Inflammatory macrophage treated with lipopolysaccharide for 4 hours (primary cell): Measurements from ENCODE around the gene INPP5J.
"Not testable (repeated sequence)": the region's sequence is repeated elsewhere in the genome, so short reads cannot be mapped to it uniquely, and the experiment has no call there.

Experiments used
- DNase-seq: peaks from one replicate; pipeline ENCODE4 v3.0.0-alpha.2; 2020

The INPP5J gene

GRCh38 chr22:31103111-31103510 is 19.7 kb upstream of the INPP5J start:
- DNase-seq: no peak

GRCh38 chr22:31103899-31104694 is 18.7 kb upstream of the INPP5J start:
- DNase-seq: no peak

GRCh38 chr22:31104869-31105268 is 17.9 kb upstream of the INPP5J start:
- DNase-seq: no peak

DNA sequence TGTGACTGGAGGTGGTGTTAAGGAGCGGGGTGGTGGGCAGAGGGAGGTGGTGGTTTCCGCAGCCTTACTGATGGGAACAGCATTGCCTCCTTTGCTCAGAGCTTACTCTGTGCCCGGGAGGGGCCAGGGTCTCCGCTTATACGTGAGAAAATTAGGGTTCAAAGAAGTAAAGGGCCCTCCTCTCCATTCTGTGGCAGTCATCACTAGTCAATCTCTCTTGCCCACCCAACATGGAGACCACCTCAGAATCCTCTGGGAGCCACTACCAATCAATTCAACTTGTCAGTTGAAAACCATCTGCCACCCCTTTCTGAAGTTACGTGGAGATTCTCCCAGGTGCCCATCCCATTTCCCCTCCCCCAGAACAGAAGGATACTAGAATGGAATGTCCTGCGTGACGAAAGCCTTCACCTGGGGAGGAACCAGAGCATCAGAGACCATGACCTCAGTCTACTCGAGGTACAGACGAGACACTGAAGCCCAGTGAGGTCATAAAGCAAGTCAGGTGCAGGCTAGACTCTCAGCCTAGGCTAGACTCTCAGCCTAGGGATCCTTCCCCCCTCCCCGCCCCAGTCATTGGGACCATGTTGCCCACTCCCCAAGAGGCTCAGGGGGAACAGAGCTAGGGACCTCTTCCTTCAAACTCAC is 17.4 kb upstream of the INPP5J start:
- DNase-seq: no peak

DNA sequence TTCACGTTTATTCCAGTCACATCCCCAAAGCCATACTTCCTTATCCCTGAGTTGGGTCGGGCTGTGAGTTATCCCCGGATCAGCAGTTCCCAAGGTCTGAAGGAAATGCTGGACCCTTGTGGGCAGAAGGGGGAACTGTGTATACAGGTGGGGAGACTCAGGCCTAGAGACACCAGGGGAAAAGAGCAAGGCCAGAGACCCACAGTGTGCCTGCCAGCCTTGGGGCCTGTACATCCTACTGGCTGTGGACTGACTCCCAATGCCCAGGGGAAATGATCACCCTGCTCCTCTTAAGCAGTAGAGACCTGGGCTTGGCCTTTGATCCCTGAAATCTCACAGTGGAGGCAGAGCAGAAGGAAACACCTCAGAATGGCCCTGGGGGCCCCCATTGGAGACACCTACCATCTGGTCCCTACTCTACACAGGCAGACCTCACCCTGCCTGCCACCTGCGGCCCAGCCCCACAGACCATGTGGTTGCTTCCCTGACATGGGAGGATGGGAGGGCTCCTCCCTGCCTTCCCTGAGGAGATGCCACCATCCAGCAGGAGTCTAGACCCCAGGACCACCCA is 16.7 kb upstream of the INPP5J start:
- no peak for DNase-seq

GRCh38 chr22:31106731-31107177 is 16.0 kb upstream of the INPP5J start:
- no peak for DNase-seq

DNA sequence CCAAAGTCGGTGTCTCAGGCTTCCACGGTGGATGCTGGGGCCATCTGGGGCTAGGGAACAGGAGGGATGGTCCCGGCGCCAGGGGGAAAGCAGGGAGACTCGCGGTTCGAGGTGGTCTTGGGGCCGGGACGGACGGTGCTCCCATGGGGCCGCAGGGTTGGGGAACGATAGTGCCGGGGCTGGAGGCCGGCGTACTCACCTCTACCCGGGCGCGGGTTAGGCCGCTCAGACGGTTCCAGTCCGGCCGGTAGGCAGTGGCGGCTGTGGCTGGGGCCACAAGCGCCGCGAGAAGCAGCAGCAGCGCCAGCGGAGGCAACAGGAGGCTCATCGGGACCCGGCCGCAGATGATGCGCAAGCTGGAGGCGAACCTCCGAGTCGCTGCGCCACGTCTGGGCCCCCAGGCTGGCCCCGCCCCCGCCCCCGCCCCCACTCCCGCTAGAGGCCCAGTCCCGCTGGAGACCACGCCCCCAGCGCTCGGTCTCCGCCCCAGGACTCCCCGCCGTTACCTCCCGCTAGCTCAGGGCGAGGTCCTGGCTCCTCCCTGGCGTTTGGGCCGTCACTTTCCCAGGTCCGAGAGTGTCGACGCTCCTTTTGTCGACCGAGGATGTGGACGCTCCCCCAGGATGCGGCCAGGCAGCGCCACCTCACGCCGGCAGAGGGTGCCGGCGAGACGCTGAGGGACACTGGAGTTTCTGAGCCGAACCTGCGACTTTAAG is 15.4 kb upstream of the INPP5J start, which contains the start of gene SELENOM:
TSS of gene SELENOM (minus strand) at position 391 of the 716 bp plus-strand sequence. CDS start at position 328, 63 bp downstream.
- peak; percentile 96 for DNase-seq

DNA sequence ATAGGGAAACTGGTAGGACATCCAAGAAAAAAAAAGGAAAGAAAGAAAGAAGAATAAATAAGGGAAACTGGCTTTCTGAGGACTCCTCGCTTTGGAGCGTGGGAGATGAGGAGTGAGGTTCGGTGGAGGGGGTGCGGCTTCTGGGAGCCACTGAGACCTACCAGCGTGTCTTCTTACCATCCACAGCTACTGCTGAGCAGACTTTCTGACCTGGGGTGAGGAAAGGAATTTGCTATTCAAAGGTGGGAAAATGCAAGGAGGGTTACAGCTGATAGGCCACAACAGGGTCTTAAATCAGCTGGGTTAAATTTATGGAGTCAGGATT is 14.9 kb upstream of the INPP5J start:
- DNase-seq: no peak

DNA sequence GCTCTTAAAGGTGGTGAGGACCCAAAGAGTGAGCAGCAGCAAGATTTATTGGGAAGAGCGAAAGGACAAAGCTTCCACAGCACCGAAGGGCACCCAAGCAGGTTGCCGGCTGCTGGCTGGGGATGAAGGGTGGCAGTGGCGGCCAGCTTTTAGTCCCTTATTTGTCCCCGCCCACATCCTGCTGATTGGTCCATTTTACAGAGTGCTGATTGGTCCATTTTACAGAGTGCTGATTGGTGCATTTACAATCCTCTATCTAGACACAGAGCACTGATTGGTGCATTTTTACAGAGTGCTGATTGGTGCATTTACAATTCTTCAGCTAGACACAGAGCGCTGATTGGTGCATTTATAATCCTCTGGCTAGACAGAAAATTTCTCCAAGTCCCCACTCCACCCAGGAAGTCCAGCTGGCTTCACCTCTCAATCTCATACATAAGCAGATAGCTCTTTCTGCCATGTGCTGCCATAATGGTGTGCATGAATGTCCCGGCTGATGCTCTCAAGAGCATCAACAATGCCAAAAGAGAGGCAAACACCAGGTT is 10.1 kb upstream of the INPP5J start:
- DNase-seq: not testable (repeated sequence)

DNA sequence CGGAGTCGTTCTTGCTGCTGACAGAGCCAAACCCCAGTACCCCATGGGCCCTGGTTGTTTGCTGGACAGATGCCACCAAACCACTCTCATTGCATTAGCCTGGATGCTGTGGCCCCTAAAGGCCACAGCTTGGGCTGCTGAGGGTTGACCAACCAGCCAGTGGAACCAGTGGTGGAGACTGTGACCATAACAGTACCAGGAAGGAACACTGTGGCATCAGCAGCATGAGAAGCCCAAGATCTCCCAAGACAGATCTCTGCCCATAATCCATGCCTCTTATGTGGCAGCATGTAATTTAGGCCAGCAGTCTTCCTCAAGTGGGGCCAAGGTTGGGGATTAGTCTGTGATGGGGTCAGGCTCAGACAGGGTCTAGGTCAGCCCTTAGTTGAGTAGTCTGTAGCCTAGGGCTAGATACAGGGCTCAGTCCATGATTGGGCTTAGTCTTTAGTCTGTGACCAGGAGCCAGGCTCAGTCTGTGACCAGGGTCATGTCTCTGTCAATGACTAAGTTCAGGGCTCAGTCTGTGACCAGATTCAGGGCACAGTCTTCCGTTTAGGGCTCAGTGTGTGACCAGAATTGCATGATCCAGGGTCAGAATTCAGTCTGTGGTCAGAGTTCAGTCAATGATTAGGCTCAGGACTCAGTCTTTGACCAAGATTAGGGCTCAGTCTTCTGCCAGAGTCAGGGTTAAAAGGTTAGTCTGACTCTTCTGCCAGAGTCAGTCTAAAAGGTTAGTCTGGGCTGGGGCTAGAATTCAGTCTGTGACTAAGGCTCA is 4.5 kb upstream of the INPP5J start:
- no peak for DNase-seq

DNA sequence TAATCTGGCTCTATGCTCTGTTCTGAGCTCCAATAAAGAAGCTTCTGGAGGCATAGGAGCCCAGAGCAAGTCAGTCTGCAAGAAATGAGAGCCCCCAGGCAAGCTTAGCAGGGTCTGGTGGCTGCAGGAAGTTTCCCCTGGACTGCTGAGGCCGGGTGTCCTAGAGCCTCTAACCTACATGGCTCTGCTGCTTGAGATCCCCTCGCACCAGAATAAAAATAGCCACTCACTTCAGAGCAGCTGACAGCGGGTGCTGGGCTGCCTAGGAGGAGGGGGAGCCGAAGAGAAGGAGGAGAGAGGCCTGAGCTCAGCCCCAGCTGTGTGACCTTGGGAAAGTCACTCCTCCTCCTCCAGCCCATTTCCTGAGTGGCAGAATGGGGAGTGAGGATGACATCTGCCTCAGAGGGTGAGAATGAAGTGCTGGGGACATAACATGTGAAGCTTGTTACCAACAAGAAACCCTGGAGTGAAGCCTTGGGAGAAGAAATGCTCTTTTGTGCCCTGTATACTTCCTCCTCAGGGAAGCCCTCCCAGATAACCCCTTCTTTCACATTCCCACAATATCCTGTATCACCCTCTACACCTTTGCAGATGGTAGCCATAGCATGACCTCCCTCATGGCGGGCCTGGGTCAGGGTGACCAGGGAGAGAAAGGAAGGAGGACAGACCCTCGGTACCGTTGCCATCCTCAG is 3.6 kb upstream of the INPP5J start:
- no peak for DNase-seq

DNA sequence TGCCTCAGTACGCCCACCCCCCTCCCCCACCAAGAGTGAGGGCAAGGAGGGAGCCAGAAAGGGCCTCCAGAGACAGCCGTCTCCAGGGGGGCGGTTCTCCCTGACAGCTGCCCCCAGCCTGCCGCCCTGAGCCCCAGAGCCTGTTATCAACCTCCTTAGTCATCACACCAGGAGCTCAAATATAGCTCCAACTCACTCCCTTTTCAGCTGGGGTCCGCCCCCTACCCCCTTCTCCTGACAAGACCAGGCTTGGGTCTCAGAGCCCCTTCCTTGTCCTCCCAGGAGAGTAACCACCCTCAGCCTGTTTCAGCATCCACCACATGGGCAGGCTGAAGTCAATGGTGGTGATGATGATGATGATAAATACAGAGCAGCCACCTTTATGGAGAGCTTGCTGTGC is 2.5 kb upstream of the INPP5J start:
- DNase-seq: no peak

- no peak for DNase-seq
Observed at GRCh38 chr22:31120642-31121041, 2.1 kb upstream of the INPP5J start.

GRCh38 chr22:31121403-31121802 is 1.4 kb upstream of the INPP5J start:
- no peak for DNase-seq

- DNase-seq: no peak
Observed at GRCh38 chr22:31122196-31122531, 602 bp upstream of the INPP5J start.

GRCh38 chr22:31123292-31123602 is 481 bp downstream of the INPP5J start:
- no peak for DNase-seq

DNA sequence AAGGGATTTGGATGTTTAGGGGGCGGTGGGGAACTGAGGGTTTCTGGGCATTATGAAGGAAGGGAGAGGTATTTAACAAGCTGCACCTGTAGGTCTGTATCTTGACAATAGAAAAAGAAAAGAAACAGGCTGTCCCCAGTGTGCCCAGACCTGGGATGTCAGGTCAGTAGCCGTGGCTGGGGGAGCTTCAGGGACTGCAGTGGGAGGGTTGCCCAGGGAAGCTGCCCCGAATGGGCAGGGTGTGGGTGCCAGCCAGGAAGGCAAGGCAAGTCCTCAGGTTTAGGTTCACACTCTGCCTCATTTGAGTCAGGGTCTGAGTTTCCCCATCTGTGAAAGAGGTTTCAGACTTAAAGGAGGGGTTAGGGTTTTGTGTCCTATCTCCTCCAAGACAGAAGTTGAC is 1.5 kb downstream of the INPP5J start:
- DNase-seq: no peak

DNA sequence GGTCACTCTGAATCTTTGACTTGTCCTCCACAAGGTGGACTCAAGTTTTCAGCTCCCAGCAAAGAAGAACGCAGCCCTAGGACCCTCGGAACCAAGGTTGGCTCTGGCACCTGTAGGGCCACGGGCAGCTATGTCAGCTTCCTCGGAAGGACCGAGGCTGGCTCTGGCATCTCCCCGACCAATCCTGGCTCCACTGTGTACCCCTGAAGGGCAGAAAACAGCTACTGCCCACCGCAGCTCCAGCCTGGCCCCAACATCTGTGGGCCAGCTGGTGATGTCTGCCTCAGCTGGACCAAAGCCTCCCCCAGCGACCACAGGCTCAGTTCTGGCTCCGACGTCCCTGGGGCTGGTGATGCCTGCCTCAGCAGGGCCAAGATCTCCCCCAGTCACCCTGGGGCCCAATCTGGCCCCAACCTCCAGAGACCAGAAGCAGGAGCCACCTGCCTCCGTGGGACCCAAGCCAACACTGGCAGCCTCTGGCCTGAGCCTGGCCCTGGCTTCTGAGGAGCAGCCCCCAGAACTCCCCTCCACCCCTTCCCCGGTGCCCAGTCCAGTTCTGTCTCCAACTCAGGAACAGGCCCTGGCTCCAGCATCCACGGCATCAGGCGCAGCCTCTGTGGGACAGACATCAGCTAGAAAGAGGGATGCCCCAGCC is 2.2 kb downstream of the INPP5J start:
- DNase-seq: no peak

DNA sequence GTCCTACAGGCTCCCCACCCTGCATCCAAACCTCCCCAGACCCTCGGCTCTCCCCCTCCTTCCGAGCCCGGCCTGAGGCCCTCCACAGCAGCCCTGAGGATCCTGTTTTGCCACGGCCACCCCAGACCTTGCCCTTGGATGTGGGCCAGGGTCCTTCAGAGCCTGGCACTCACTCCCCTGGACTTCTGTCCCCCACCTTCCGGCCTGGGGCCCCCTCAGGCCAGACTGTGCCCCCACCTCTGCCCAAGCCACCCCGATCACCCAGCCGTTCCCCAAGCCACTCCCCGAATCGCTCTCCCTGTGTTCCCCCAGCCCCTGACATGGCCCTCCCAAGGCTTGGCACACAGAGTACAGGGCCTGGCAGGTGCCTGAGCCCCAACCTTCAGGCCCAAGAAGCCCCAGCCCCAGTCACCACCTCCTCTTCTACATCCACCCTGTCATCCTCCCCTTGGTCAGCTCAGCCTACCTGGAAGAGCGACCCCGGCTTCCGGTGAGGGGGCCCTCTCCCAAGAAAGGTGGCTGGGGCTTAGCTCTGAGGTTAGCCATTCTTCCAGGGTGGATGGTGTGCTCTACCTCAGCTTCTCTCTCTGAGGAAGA is 2.9 kb downstream of the INPP5J start:
- DNase-seq: no peak

GRCh38 chr22:31126128-31126868 is 3.5 kb downstream of the INPP5J start:
- no peak for DNase-seq

GRCh38 chr22:31126869-31127175 is 4.1 kb downstream of the INPP5J start:
- DNase-seq: no peak
